HPDE6-E6E7 (cell line): ENCODE measurements around the gene MAST2.

ENCODE experiments used
- DNase-seq: peaks from one replicate; pipeline ENCODE4 v3.0.0; 2011; ENCODE audit warnings: missing footprints; ENCODE audit errors: extremely low spot score

The MAST2 gene

DNA sequence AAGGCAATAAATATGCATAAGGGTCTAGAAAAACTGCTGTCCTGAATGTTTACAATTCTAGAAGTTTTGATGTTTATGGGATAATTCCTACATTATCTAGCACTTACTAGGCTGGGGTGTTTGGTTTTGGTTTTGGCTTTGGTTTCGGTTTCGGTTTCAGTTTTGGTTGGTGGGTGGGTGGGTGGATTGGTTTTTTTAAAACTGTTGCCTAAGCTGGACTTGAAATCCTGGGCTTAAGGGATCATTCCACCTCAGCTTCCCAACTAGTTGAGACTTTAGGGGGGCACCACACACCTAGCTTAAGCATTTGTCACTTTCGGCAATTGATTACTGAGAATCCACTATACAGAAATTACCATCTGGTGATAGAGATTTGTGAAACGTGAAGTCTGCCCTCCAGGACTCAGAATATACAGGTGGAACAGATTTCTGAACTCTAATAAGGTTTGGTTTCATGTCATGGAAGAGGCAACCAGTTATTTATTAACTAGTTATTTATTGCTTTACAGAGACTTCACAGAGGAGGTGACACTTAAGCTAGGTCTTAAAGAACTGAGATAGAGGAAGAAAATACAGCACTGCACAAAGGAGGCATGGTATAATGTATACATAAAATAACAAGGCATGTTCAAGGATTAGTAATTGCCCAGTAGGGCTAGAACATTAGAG is 259.4 kb downstream of the MAST2 start:
- no peak for DNase-seq

DNA sequence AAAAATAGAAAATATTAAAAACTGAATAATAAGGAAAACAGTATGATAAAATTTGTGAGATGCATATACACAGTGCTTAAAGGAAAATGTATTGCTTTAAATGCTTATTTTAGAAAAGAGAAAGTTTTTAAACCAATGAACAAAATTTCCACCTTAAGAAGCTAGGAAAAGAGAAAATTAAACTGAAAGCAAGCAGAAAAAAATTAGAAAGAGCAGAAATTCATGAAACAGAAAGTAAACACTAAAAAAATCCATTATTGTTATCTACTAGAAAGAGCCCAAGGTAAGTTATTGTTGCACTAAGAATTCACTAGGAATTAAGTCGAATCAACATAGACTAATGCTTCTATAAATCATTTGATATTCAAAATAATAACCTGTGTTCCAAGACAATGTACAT is 261.3 kb downstream of the MAST2 start:
- DNase-seq, result no peak

- DNase-seq, result no peak
These were observed 262.0 kb downstream of the MAST2 start for GRCh38 chr1:46065405-46065804.

GRCh38 chr1:46067652-46068051 is 264.2 kb downstream of the MAST2 start:
- DNase-seq, result no peak

GRCh38 chr1:46068525-46068924 is 265.1 kb downstream of the MAST2 start:
- no peak for DNase-seq

DNA sequence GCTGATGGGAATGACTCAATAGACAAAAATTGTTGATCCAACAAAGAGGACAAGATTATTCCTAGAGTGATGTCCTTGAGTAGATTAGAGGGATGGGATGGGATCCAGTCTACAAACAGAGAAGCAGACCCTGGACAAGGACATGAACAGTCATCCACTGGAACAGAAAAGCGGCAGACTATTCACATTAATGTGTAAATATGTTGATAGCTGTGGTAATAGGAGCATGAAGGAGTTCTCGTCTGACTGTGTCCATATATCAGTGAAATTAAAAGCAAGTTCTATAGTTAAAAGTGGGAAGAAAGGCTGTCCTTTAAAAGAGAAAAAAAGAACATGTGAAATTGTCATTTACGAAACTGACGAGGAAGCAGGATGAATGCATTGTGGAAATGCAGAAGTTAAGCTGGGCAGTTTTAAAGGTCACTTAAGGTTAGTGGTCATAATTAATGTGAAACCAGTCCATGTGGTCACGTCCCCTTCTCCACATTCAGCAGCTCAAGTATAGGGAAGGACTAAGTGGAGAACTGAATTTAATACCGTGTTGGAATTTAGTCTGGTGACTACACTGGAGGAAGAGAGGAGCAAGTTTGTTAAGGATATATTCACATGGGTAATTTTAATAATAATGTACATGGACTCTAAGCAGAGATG is 266.9 kb downstream of the MAST2 start:
- DNase-seq, result no peak

DNA sequence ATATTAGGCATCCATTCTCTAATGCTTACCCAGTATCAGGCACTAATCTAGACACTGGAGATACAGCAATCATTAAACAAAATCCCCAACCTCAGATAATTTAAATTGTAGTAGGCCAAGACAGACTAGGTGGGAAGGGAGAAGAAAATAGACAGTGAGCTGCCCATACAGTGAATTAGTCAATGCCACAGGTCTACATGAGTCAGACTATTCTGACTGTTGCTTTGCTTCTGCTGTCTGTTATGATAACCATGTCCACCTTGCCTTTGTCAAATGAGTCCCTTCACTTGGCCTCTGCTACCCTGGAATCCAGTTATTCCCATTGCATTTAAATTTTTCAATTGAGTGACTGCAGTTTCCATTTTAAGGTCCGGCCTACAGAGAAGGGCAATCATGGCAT is 269.6 kb downstream of the MAST2 start:
- no peak for DNase-seq

- no peak for DNase-seq
These were observed 272.9 kb downstream of the MAST2 start for GRCh38 chr1:46076343-46076742.

DNA sequence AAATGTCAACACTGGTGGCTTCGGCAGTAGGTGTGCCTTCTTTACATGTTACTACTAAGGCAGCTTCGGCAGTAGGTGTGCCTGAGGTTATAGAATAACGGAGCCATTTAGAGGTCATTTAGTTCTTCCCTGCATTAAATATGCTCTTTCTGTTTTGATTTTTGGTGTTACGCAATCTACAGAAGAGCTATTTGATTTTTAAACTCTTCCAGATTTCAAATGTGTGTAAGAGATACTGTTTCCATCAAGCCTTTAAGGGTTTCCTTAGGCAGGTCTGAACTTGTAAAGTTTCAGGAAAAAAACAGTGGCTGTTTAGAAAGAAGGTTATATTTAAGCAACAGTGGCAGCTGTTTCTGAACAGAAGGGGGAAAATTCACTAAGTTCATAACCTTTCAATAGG is 274.2 kb downstream of the MAST2 start:
- DNase-seq, result no peak

GRCh38 chr1:46080257-46080656 is 276.8 kb downstream of the MAST2 start:
- no peak for DNase-seq

DNA sequence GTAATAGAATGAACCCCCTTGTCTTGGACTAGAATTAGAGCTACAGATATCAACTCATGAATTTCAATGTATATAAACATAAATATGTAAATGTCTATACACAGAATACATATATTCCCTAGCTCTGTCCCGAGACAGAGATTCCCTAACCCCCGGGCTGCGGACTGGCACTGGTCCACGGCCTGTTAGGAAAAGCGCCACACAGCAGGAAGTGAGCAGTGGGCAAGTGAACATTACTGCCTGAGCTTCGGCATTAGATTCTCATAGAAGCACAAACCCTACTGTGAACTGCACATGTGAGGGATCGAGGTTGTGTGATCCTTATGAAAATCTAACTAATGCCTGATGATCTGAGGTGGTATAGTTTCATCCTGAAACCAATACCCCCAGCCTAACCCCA is 277.8 kb downstream of the MAST2 start:
- no peak for DNase-seq

- DNase-seq, result no peak
These were observed 278.2 kb downstream of the MAST2 start for GRCh38 chr1:46081619-46082018.

DNA sequence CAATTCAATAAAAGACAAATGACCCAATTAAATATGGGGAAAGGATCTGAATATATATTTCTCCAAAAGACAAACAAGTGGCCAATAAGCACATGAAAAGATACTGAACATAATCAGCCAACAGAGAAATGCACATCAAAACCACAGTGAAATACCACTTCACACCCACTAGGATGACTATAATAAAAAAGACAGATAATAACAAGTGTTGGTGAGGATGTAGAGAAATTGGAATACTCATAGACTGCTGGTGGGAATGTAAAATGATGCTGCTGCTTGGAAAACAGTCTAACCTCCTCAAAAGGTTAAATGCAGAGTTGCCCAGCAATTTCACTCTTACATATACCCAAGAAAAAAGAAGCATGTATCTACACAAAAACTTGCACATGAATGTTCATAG is 280.2 kb downstream of the MAST2 start:
- no peak for DNase-seq

- DNase-seq, result peak; percentile 44
These were observed 281.4 kb downstream of the MAST2 start for GRCh38 chr1:46084553-46085451.
